HG03460 (cell line): ENCODE results near the gene ZC3HAV1L.
"Not testable (repeated sequence)": the region's sequence is repeated elsewhere in the genome, so short reads cannot be mapped to it uniquely, and the experiment has no call there.

ENCODE experiments used
- ATAC-seq: cut with Tn5 transposase; IDR thresholded peaks from one replicate; pipeline ENCODE4 v1.9.1; 2021; ENCODE audit not compliant: unreplicated experiment

The ZC3HAV1L gene

GRCh38 chr7:139054656-139055055, 18.8 kb upstream of the ZC3HAV1L start:
- ATAC-seq, result not testable (repeated sequence)

- no peak for ATAC-seq
These were observed 18.3 kb upstream of the ZC3HAV1L start for GRCh38 chr7:139054101-139054500.

- ATAC-seq, result no peak
These were observed 15.8 kb upstream of the ZC3HAV1L start for GRCh38 chr7:139051655-139052054.

GRCh38 chr7:139049936-139050335, 14.1 kb upstream of the ZC3HAV1L start:
- ATAC-seq, result no peak

- no peak for ATAC-seq
These were observed 13.3 kb upstream of the ZC3HAV1L start for GRCh38 chr7:139049111-139049510.

- no peak for ATAC-seq
These were observed 12.1 kb upstream of the ZC3HAV1L start for GRCh38 chr7:139047970-139048369.

- no peak for ATAC-seq
These were observed 10.3 kb upstream of the ZC3HAV1L start for GRCh38 chr7:139046143-139046542.

- ATAC-seq, result no peak
These were observed 9.3 kb upstream of the ZC3HAV1L start for GRCh38 chr7:139044813-139045794.

- peak; percentile 58 for ATAC-seq
These were observed 8.3 kb upstream of the ZC3HAV1L start for GRCh38 chr7:139043823-139044812.

- no peak for ATAC-seq
These were observed 5.7 kb upstream of the ZC3HAV1L start for GRCh38 chr7:139041378-139042085.

- ATAC-seq, result no peak
These were observed 2.8 kb upstream of the ZC3HAV1L start for GRCh38 chr7:139038691-139039090.

- ATAC-seq, result no peak
These were observed 1.1 kb upstream of the ZC3HAV1L start for GRCh38 chr7:139036901-139037300.

GRCh38 chr7:139034855-139035585, 822 bp downstream of the ZC3HAV1L start:
- ATAC-seq, result peak; percentile 48

- no peak for ATAC-seq
These were observed 1.5 kb downstream of the ZC3HAV1L start for GRCh38 chr7:139034336-139034735.

- ATAC-seq, result no peak
These were observed 2.3 kb downstream of the ZC3HAV1L start for GRCh38 chr7:139033346-139034114.

GRCh38 chr7:139032473-139032872, 3.4 kb downstream of the ZC3HAV1L start:
- ATAC-seq, result no peak

- no peak for ATAC-seq
These were observed 6.5 kb downstream of the ZC3HAV1L start for GRCh38 chr7:139029353-139029752.

GRCh38 chr7:139026551-139026950, 9.3 kb downstream of the ZC3HAV1L start:
- no peak for ATAC-seq

- not testable (repeated sequence) for ATAC-seq
These were observed 10.0 kb downstream of the ZC3HAV1L start for GRCh38 chr7:139025861-139026260.
